K562 (cell line): Measurements from ENCODE around the gene SLC7A10. TPM values are rescaled to one million over a fixed set of nuclear protein-coding genes. Genes with fewer than 3 reads are reported as not detected.
A peak's percentile ranks its signal among the peaks of the same experiment; 100 is the strongest.

Experiments used
- ATAC-seq: fragments of 200-7000 bp; cut with Tn5 transposase; 3 replicates; pipeline ENCODE4 v1.9.1; 2020; ENCODE audit warnings: moderate library complexity
- BruUV-seq: library from RNA; stranded (reverse); fragments of 400-500 nt; replicated peaks from 2 replicates; lab custom pipeline; 2021; lab: Mats Ljungman, UMichigan
- CTCF ChIA-PET: fragments of 300-600 bp; formaldehyde crosslinking; extraction: SDS; loops from one replicate; lab custom pipeline; 2021; ENCODE audit warnings: low intra/inter-chr PET ratio; lab: Yijun Ruan, JAX
- POLR2A ChIA-PET: fragments of 300-600, 350-650 bp; sonication (Branson Sonifier 250); formaldehyde crosslinking; extraction: SDS; loops from one replicate; lab custom pipeline; 2021; ENCODE audit warnings: antibody characterized with exemption, inconsistent platforms; lab: Yijun Ruan, JAX
- DNase-seq, 4 experiments: peaks; one replicate each; pipeline versions ENCODE4 v3.0.0 to v3.0.0-alpha.2; 2011 to 2018; ENCODE audit warnings: low spot score in 3 of 4, mixed read lengths in 3 of 4; ENCODE audit errors: extremely low read depth in 1 of 4
- FAIRE-seq: peaks from 2 replicates; lab custom pipeline; 2011; peaks lifted over from hg19 to GRCh38; lab: Jason Lieb, UNC
- H2AFZ ChIP-seq: 2 replicates; pipeline ENCODE4 v1.6.0; 2011; ENCODE audit warnings: low read depth, low read length, control low read depth, inconsistent platforms
- H3K27ac ChIP-seq: fragments of 200-600 bp; 3 replicates; pipeline ENCODE4 v1.8.0; 2011; ENCODE audit warnings: low read depth, mild to moderate bottlenecking, control low read depth, inconsistent platforms, low read length, moderate library complexity, mixed read lengths; ENCODE audit errors: extremely low read depth
- H3K27me3 ChIP-seq, 2 experiments: fragments of 300-600 bp in 1 of 2; 2 replicates in 1 of 2; 3 replicates in 1 of 2; pipeline versions ENCODE4 v1.6.0 to v1.8.0; 2011; ENCODE audit warnings: inconsistent platforms in 2 of 2, low read length in 2 of 2, mild to moderate bottlenecking in 1 of 2, mixed read lengths in 1 of 2, moderate library complexity in 1 of 2; ENCODE audit not compliant: control insufficient read depth in 2 of 2, insufficient read depth in 2 of 2
- H3K36me3 ChIP-seq: fragments of 300-600 bp; 3 replicates; pipeline ENCODE4 v1.8.0; 2011; ENCODE audit warnings: mild to moderate bottlenecking, low read length, inconsistent platforms; ENCODE audit not compliant: control insufficient read depth, insufficient read depth
- H3K4me1 ChIP-seq, 2 experiments: fragments of 200-600 bp in 1 of 2; replicated peaks in 1 of 2; 2 replicates in 1 of 2; 3 replicates in 1 of 2; pipeline versions ENCODE4 v1.5.1 to v1.8.0; 2011; ENCODE audit warnings: inconsistent platforms in 2 of 2, low read length in 2 of 2, mild to moderate bottlenecking in 1 of 2, mixed read lengths in 1 of 2, moderate library complexity in 1 of 2; ENCODE audit not compliant: control insufficient read depth in 2 of 2, insufficient read depth in 2 of 2
- H3K4me2 ChIP-seq: 2 replicates; pipeline ENCODE4 v1.6.1; 2011; ENCODE audit warnings: low read length, control low read depth, inconsistent platforms, mixed read lengths; ENCODE audit not compliant: insufficient read depth
- H3K4me3 ChIP-seq: fragments of 200-600 bp; sonication (generic), shearing (Covaris generic); 2 replicates; pipeline ENCODE4 v1.5.1; 2016; ENCODE audit warnings: control low read depth, inconsistent platforms
- H3K79me2 ChIP-seq: fragments of 200-600 bp; 3 replicates; pipeline ENCODE4 v1.8.0; 2011; ENCODE audit warnings: low read length, inconsistent platforms; ENCODE audit not compliant: control insufficient read depth, insufficient read depth
- H3K9ac ChIP-seq, 2 experiments: 2 replicates each; pipeline versions ENCODE4 v1.6.0 to v1.6.1; 2011; ENCODE audit warnings: low read depth in 2 of 2, low read length in 2 of 2, control low read depth in 1 of 2, inconsistent platforms in 1 of 2, mild to moderate bottlenecking in 1 of 2, mixed read lengths in 1 of 2; ENCODE audit not compliant: insufficient read depth in 1 of 2
- H3K9me1 ChIP-seq: one replicate; pipeline ENCODE4 v1.6.0; 2011; ENCODE audit warnings: inconsistent platforms, mild to moderate bottlenecking, low read length, moderate library complexity; ENCODE audit not compliant: control insufficient read depth, insufficient read depth
- H3K9me3 ChIP-seq: replicated peaks from 2 replicates; pipeline ENCODE4 v1.5.1; 2011; ENCODE audit warnings: low read depth, low read length, inconsistent platforms; ENCODE audit not compliant: control insufficient read depth, insufficient read depth
- H4K20me1 ChIP-seq: replicated peaks from 2 replicates; pipeline ENCODE4 v1.6.1; 2011; ENCODE audit warnings: low read length, inconsistent platforms, mixed read lengths; ENCODE audit not compliant: control insufficient read depth, insufficient read depth
- BCL6 ChIP-seq: fragments of 250-450 bp; sonication (Bioruptor Pico); IDR thresholded peaks from 2 replicates; pipeline ENCODE4 v1.4.0; 2020
- EGR1 ChIP-seq: fragments of 450-650 bp; conservative IDR thresholded peaks from 2 replicates; pipeline ENCODE4 v1.6.1; 2017; ENCODE audit warnings: mild to moderate bottlenecking
- HMBOX1 ChIP-seq: sonication (generic); IDR thresholded peaks from 2 replicates; pipeline ENCODE4 v1.6.1; 2016
- XRCC4 ChIP-seq: IDR thresholded peaks from one replicate; pipeline ENCODE4 v1.6.1; 2011; ENCODE audit not compliant: insufficient read depth, insufficient read length; ENCODE audit errors: extremely low read depth
- ZNF740 ChIP-seq, 3 experiments: fragments of 200-800 bp in 1 of 3; sonication (Bioruptor generic) in 1 of 3; sonication (generic) in 1 of 3; formaldehyde crosslinking in 1 of 3; IDR thresholded peaks; 2 replicates each; pipeline versions ENCODE4 v1.6.1 to v1.8.0; 2016 to 2022; ENCODE audit warnings: mild to moderate bottlenecking in 2 of 3, missing compliant biosample characterization in 2 of 3, missing genetic modification characterization in 2 of 3, missing genetic modification reagents in 1 of 3
- WGBS: fragments of 100-300 bp; shearing (Covaris generic); methylation state at CpG from one replicate; pipeline ENCODE4 v1.1.6; 2016; ENCODE audit warnings: low coverage, mixed read lengths; ENCODE audit not compliant: insufficient coverage; ENCODE audit errors: missing lambda C conversion rate; 5-methylcytosine and 5-hydroxymethylcytosine counted together
- in situ Hi-C: fragments of 300-500 bp; cut with MboI; formaldehyde crosslinking; loops from 4 replicates; pipeline ENCODE4 v1.15.0; 2018; ENCODE audit warnings: inconsistent platforms, mixed read lengths
- intact Hi-C: fragments of 100-400 bp; cut with micrococcal nuclease; formaldehyde crosslinking; loops from 2 replicates; pipeline ENCODE4 v1.14.2; 2022
- polyA plus RNA-seq, 8 experiments: library from polyadenylated mRNA; depleted of rRNA in 4 of 8; stranded (reverse) in 5 of 8; unstranded in 3 of 8; fragments of >200 nt; fragmentation: Nextera tagmentation in 2 of 8; fragmentation: Illumina TruSeq in 1 of 8; extraction: Ambion mirVana in 2 of 8; extraction: Trizol in 1 of 8; gene quantifications; 2 replicates each; pipeline versions ENCODE4 v1.2.1 to v1.2.3, GENCODE V29; 2011 to 2014; ENCODE audit warnings: inconsistent platforms in 1 of 8, missing spikeins in 1 of 8
- total RNA-seq, 7 experiments: library from RNA; depleted of rRNA in 6 of 7; stranded (reverse); fragments of >200 nt in 6 of 7; fragmentation: Illumina TruSeq in 2 of 7; extraction: Trizol in 2 of 7; gene quantifications; 2 replicates each; pipeline versions ENCODE4 v1.2.1 to v1.2.3, GENCODE V29; 2011 to 2021; ENCODE audit warnings: low replicate concordance in 1 of 7
- TF ChIP-seq, protein P1 (sequence below): fragments of 250-450 bp; sonication (Bioruptor Pico); IDR thresholded peaks from 2 replicates; pipeline ENCODE4 v1.4.0; 2020; ENCODE audit warnings: mild to moderate bottlenecking, moderate library complexity

The SLC7A10 gene
- total and polyA plus RNA-seq, 9 of the 15 experiments (the other 6 are each of a cell fraction or from before 2014, with no cell fraction given): 0.07 TPM; not detected in 8

DNA sequence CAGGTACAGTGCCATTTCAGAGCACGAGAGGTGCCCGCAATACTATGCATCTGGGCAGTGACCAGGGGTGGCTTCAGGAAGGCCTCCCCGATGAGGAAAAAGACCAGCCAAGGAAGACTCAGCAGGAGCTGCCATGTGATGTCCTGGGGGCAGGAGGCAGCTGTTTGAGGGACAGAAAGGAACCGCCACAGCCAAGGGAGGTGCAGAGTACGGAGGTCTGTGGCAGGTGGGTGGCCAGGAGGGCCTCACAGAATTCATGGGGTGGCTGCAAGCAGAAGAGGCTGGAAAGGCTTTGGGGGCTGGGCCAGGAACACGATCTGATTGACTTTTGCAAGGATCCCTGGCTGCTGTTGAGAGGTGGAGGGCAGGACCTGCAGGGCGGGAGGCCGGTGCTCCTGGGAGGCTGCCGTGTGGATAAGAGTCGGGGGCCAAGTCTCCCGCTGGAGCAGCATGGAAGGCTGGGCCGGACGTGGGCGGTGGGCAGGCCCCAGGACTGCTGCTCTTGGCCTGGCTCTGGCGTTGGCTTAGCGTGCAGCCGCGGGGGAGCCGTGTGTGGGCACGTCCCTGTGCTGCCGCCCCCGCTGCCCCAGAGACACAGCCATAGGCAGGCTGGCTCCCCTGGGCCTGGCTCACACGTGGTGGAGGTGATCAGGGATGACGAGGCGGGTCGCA is 47.6 kb upstream of the SLC7A10 start:
- ChIA-PET POLR2A (no interaction called here), CTCF (no interaction called here)
- DNase-seq: no peak
- peaks cover 6 to 75% of the 10 kb centered on the region in 2 experiments; a peak in 4 of 5 replicates for H3K27me3 ChIP-seq
- H3K4me2 ChIP-seq: no peak overlapping the region
- H4K20me1 ChIP-seq: 0 out of 2 replicates have a peak, but pooled peaks cover 6% of the 10 kb centered on the region
- H3K36me3 ChIP-seq: no peaks in the 10 kb centered on the region
- no peak overlapping the region for H3K27ac ChIP-seq
- FAIRE-seq: no peak
- no peaks in the 10 kb centered on the region for H3K9me1 ChIP-seq
- no peak for ATAC-seq
- no peak overlapping the region for H3K4me3 ChIP-seq
- TF ChIP-seq EGR1 (peak; percentile 68), XRCC4 (no peak)
- TF ChIP-seq, all 486 proteins: peak for 1
- H2AFZ ChIP-seq: no peak overlapping the region
- BruUV-seq: no TSS peak
- H3K4me1 ChIP-seq: peaks cover 0 to 17% of the 10 kb centered on the region in 2 experiments; a peak in 3 of 5 replicates
- WGBS: 2% methylated on average over 25 of the region's 26 CpGs
- H3K79me2 ChIP-seq: no peaks in the 10 kb centered on the region
- no peak overlapping the region for H3K9ac ChIP-seq
- intact Hi-C loops (no loop called here), in situ Hi-C loops (no loop called here)
- no peaks in the 10 kb centered on the region; the same call in 1 of the 2 replicates for H3K9me3 ChIP-seq

- in situ Hi-C loops: no loop called here
- Histone ChIP-seq H3K27ac (no peak overlapping the region), H3K4me1 (peaks cover 0 to 26% of the 10 kb centered on the region in 2 experiments; a peak in 3 of 5 replicates), H3K79me2 (no peaks in the 10 kb centered on the region), H3K9me1 (no peaks in the 10 kb centered on the region), H3K27me3 (peaks cover 8 to 81% of the 10 kb centered on the region in 2 experiments; a peak in 4 of 5 replicates), H3K4me2 (no peak overlapping the region), H3K9me3 (no peaks in the 10 kb centered on the region; the same call in 1 of the 2 replicates), H4K20me1 (0 out of 2 replicates have a peak, but pooled peaks cover 6% of the 10 kb centered on the region), H3K9ac (no peak overlapping the region), H3K4me3 (no peak overlapping the region), H3K36me3 (no peaks in the 10 kb centered on the region), H2AFZ (no peak overlapping the region)
- FAIRE-seq (no peak), ATAC-seq (no peak), DNase-seq (no peak)
- whole genome bisulfite sequencing: 11% methylated on average over 12 of the region's 12 CpGs
- POLR2A ChIA-PET: interaction anchor here (1.2 kb wide), 1 partner anchor 103 kb away, joined by 3 read pairs; no protein-coding TSS in a partner anchor
- intact Hi-C loops: no loop called here
- BruUV-seq: no TSS peak
- CTCF ChIA-PET: no interaction called here
- TF ChIP-seq HMBOX1: peak; percentile 73
- no peak for TF ChIP-seq BCL6 (CRISPR knock-in tag)
- TF ChIP-seq, protein P1, sequence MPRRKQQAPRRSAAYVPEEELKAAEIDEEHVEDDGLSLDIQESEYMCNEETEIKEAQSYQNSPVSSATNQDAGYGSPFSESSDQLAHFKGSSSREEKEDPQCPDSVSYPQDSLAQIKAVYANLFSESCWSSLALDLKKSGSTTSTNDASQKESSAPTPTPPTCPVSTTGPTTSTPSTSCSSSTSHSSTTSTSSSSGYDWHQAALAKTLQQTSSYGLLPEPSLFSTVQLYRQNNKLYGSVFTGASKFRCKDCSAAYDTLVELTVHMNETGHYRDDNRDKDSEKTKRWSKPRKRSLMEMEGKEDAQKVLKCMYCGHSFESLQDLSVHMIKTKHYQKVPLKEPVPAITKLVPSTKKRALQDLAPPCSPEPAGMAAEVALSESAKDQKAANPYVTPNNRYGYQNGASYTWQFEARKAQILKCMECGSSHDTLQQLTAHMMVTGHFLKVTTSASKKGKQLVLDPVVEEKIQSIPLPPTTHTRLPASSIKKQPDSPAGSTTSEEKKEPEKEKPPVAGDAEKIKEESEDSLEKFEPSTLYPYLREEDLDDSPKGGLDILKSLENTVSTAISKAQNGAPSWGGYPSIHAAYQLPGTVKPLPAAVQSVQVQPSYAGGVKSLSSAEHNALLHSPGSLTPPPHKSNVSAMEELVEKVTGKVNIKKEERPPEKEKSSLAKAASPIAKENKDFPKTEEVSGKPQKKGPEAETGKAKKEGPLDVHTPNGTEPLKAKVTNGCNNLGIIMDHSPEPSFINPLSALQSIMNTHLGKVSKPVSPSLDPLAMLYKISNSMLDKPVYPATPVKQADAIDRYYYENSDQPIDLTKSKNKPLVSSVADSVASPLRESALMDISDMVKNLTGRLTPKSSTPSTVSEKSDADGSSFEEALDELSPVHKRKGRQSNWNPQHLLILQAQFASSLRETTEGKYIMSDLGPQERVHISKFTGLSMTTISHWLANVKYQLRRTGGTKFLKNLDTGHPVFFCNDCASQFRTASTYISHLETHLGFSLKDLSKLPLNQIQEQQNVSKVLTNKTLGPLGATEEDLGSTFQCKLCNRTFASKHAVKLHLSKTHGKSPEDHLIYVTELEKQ (CRISPR knock-in tag): no peak
- TF ChIP-seq ZNF740 (CRISPR knock-in tag; IDR thresholded peaks at IDR 0.05): no peak
- no peak for TF ChIP-seq ZNF740 (tag; IDR thresholded peaks at IDR 0.05)
Measured at GRCh38 chr19:33271246-33272021, 45.8 kb upstream of the SLC7A10 start.
